ENCODE results near the gene DNAJB14.

The DNAJB14 gene

DNA sequence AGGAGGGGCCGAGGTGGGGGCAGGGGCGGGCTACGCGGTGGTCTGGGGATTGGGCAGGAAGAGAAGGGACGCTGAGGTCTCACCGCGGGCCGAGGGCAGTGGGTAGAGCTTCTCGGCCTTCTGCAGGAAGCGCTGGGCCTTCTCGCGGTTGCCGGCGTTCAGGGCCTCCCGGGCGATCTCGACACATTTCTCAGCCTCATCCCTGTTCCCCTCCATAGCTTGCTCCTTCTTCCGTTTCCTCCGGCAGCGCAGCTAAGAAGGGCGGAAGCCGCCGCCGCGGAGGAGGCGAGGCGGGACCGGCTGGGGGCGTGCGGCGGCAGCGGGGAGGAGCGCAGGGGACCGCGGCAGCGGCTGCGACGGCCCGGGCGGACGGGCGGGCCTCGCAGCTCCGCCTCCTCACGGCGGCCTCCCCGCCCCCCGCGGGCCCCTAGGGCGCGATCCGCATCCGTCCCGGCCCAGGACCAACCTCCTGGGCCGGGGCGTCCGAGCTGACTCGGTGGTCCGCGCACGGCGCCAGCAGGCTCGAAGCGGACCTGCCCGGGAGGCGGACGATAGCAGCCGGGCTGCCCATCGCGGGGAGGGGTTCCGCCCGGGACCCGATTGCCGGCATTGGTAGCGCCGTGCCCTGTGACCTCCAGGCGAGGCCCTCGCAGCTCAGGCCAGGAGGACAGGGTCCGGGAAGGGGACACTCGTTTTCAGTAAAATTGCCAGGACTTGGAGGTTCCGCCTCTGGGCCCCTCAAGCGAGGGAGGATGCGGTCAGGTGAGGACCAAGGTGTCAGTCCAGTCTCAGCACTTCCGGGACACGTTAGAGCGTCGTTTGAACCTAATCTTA is at the start of gene DNAJB14:
DNAJB14 (minus strand) TSS at position 263 of the 834 bp plus-strand sequence; CDS start at position 216, 47 bp downstream.
- DNase-seq (ENCODE audit: low read depth): peak; percentile 83
- peak within 1 kb of the TSS; percentile 83 for H3K4me3 ChIP-seq (ENCODE audit: low read length)
- TF ChIP-seq, protein P1, sequence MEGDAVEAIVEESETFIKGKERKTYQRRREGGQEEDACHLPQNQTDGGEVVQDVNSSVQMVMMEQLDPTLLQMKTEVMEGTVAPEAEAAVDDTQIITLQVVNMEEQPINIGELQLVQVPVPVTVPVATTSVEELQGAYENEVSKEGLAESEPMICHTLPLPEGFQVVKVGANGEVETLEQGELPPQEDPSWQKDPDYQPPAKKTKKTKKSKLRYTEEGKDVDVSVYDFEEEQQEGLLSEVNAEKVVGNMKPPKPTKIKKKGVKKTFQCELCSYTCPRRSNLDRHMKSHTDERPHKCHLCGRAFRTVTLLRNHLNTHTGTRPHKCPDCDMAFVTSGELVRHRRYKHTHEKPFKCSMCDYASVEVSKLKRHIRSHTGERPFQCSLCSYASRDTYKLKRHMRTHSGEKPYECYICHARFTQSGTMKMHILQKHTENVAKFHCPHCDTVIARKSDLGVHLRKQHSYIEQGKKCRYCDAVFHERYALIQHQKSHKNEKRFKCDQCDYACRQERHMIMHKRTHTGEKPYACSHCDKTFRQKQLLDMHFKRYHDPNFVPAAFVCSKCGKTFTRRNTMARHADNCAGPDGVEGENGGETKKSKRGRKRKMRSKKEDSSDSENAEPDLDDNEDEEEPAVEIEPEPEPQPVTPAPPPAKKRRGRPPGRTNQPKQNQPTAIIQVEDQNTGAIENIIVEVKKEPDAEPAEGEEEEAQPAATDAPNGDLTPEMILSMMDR (IDR thresholded peaks at IDR 0.05; ENCODE audit: insufficient read depth, low read depth, low read length, missing control alignments): no peak

DNA sequence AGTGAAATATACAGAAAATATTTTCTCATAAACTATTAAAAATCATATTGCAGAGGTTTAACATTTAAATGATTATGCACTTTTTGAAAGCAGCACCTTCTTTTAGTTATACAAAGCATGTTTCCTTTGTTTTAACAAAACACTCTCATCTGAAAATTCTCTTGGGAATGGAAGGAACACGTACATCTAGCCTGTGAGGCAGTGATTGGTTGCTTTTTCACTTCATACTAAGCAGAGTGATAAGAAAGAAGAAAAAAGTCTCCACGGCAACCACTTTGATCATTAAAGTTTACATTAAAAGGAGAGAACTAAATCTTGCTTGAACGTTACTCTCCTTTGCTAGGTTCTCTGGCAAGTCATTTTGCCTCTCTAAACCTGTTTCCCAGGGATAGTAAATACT is 45.3 kb upstream of the DNAJB14 start:
- TF ChIP-seq, protein P1 (IDR thresholded peaks at IDR 0.05; ENCODE audit: insufficient read depth, low read depth, low read length, missing control alignments): no peak
- no peak for DNase-seq (ENCODE audit: low read depth)
- H3K4me3 ChIP-seq (ENCODE audit: low read length): no peak overlapping the region

DNA sequence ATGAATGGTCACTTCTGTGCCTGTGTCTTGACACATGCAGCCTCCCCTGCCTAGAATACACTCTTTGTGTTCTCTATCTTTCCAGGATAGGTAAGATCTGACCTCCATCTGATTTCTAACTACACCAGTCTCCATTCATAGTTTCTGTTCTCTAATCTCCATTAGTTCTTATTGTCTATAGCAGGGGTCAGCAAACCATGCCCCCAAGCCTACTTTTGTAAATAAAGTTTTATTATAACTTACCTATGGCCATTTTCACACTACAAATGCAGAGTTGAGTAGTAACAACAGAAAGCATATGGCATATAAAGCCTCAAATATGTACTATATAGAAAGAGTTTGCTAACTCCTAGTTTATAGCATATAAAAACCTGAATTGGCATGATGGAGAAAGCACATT is 41.3 kb upstream of the DNAJB14 start:
- TF ChIP-seq, protein P1 (IDR thresholded peaks at IDR 0.05; ENCODE audit: insufficient read depth, low read depth, low read length, missing control alignments): no peak
- H3K4me3 ChIP-seq (ENCODE audit: low read length): no peak overlapping the region
- DNase-seq (ENCODE audit: low read depth): no peak

DNA sequence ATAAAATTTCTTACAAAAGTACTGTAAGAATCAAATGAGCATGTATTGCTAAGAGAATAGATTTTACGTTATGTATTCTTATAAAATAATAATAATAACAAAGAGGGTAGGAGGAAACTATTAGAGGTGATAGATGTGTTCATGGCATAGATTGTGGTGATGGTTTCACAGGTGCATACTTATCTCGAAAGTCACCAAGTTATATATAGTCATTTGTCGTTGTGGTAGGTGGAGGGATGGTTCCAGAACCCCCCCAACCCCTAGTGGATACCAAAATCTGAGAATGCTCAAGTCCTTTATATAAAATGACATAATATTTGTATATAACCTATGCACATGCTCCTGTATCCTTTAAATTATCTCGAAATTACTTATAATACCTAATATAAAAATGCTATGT is 40.4 kb upstream of the DNAJB14 start:
- TF ChIP-seq, protein P1 (IDR thresholded peaks at IDR 0.05; ENCODE audit: insufficient read depth, low read depth, low read length, missing control alignments): no peak
- no peak overlapping the region for H3K4me3 ChIP-seq (ENCODE audit: low read length)

DNA sequence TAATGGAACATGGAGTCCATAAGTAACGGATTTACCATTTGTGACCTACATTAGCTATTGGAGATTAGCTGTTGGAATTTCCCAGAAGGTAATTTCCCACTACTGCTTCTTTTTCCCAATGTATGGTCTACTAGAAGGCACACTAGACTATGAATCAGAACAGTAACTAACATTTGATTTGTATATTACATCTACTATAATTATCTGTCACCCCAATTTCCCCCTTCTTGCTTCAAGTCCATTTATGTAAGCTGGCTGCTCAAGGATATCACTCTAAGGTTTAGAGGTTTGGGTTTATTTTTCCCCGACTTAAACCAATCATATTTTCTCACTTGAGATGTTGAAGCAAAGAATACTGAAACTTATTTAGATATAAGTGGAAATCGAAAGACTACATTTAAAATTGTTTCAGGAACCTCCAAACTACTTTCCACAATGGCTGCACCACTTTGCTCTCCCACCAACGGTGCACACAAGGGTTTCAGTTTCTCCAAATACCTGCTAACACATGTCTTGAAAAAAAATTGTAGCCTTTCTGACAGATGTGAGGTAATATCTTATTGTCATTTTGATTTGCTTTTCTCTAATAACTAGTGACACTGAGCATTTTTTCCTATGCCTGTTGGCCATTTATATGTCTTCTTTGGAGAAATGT is 37.0 kb upstream of the DNAJB14 start:
- no peak overlapping the region for H3K4me3 ChIP-seq (ENCODE audit: low read length)
- TF ChIP-seq, protein P1 (IDR thresholded peaks at IDR 0.05; ENCODE audit: insufficient read depth, low read depth, low read length, missing control alignments): no peak
- DNase-seq (ENCODE audit: low read depth): no peak

More for the DNA sequence above, 40.4 kb upstream of the DNAJB14 start:
- DNase-seq (ENCODE audit: low read depth): no peak

DNA sequence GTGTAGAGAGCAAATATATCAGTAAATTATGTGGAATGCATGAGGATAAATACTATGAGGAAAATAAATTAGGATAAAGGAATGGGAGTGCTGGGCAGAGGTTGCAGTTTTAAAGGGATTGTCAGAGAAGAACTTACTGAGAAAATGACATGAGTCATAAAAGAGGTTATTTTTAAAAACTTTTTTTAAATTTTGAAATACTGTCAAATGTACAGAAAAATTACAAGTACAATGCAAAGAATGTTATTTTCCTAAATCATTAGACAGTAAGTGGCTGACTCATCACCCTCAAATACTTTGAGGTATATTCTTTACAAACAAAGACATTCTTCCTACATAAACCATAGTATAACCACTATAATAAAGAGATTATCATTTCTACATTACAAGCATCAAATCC is 33.5 kb upstream of the DNAJB14 start:
- H3K4me3 ChIP-seq (ENCODE audit: low read length): no peak overlapping the region
- DNase-seq (ENCODE audit: low read depth): peak; percentile 23
- TF ChIP-seq, protein P1 (IDR thresholded peaks at IDR 0.05; ENCODE audit: insufficient read depth, low read depth, low read length, missing control alignments): no peak

All from epithelial cell of esophagus (primary cell).